AG04450 (cell line): Measurements from ENCODE around the gene DHX57. TPM values are rescaled to one million over a fixed set of nuclear protein-coding genes. Genes with fewer than 3 reads are reported as not detected.
A peak's percentile ranks its signal among the peaks of the same experiment; 100 is the strongest.

ENCODE experiments used
- CTCF ChIA-PET: fragments of 300-600, 350-600 bp; formaldehyde crosslinking; extraction: SDS; loops from one replicate; lab custom pipeline; 2022; ENCODE audit warnings: antibody characterized with exemption, inconsistent platforms; lab: Charles Lee
- POLR2A ChIA-PET: fragments of 350-600 bp; formaldehyde crosslinking; extraction: SDS; loops from one replicate; lab custom pipeline; 2021; ENCODE audit warnings: antibody characterized with exemption, inconsistent platforms; lab: Yijun Ruan, JAX
- DNase-seq: peaks from one replicate; pipeline ENCODE4 v3.0.0-alpha.2; 2011; ENCODE audit warnings: low read depth, low spot score
- H3K27ac ChIP-seq: one replicate; pipeline ENCODE4 v1.5.1; 2012; ENCODE audit warnings: low read depth, low read length, control low read depth
- H3K27me3 ChIP-seq: one replicate; pipeline ENCODE4 v1.6.0; 2012; ENCODE audit warnings: low read length; ENCODE audit not compliant: control insufficient read depth, insufficient read depth
- H3K4me3 ChIP-seq: 2 replicates; pipeline ENCODE4 v1.5.1; 2011; ENCODE audit warnings: mild to moderate bottlenecking, low read depth, low read length, control low read depth
- H3K9me3 ChIP-seq: 2 replicates; pipeline ENCODE4 v1.5.1; 2012; ENCODE audit warnings: low read length; ENCODE audit not compliant: control insufficient read depth, insufficient read depth
- CTCF ChIP-seq: IDR thresholded peaks from 2 replicates; pipeline ENCODE4 v1.5.1; 2011; ENCODE audit warnings: low read depth, low read length, control low read depth, inconsistent platforms
- polyA plus RNA-seq: library from polyadenylated mRNA; depleted of rRNA; stranded (reverse); fragments of >200 nt; gene quantifications from 2 replicates; pipeline ENCODE4 v1.2.3, GENCODE V29; 2011

Gene DHX57
- polyA plus RNA-seq, 1 experiment = 23.3 TPM

DNA sequence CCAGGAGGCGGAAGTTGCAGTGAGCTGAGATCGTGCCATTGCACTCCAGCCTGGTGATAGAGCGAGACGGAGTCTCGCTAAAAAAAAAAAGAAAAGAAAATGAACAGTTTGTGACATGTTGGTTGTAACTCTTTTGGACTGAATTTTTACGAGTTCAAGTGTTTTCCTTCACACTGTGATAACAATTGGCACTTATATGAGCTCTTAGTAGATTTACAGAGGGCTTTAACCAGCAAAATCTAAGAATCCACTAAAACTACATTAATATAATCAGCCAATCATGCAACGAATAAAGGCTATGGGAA is 99.9 kb downstream of the DHX57 start:
- H3K4me3 ChIP-seq = no peak overlapping the region
- TF ChIP-seq CTCF = no peak
- DNase-seq = no peak
- ChIA-PET POLR2A (interaction anchor here (2.0 kb wide), 1 partner anchor 24 kb away, joined by 6 read pairs; the partner anchor contains the start of gene SRSF7), CTCF (no interaction called here)
- no peak overlapping the region for H3K27ac ChIP-seq
- H3K9me3 ChIP-seq = no peaks in the 10 kb centered on the region
- H3K27me3 ChIP-seq = no peaks in the 10 kb centered on the region

DNA sequence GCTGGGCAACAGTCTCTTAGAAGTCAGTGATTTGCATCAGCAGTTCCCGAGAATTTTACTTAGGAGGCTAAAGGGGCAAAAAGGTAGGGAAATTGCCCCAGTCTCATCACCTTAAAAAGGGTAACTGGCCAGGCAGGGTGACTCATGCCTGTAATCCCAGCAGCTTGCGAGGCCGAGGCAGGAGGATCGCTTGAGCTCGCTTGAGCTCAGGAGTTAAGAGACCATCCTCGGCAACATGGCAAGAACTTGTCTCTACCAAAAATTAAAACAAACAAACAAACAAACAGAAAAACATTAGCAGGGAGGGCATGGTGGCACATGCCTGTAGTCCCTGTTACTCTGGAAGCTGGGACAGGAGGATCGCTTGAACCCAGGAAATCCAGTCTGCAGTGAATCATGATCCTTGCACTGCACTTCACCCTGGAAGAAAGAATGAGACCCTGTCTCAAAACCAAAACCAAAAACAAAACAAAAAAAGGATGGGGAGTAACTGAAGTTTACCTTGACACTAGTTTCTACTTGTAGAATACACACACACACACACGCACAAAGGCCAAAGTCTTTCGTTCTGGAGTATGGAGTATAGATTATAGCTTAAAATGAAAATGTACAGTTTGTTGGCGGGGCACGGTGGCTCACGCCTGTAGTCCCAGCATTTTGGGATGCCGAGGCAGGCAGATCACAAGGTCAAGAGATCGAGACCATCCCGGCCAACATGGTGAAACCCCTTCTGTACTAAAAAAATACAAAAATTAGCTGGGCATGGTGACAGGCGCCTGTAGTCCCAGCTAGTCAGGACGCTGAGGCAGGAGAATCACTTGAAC is 100.4 kb downstream of the DHX57 start:
- POLR2A ChIA-PET = interaction anchor here (0.8 to 2.0 kb wide), 2 partner anchors 24 to 25 kb away, joined by 6 to 7 read pairs; partner anchors contain the start of gene SRSF7
- CTCF ChIA-PET = no interaction called here

DNA sequence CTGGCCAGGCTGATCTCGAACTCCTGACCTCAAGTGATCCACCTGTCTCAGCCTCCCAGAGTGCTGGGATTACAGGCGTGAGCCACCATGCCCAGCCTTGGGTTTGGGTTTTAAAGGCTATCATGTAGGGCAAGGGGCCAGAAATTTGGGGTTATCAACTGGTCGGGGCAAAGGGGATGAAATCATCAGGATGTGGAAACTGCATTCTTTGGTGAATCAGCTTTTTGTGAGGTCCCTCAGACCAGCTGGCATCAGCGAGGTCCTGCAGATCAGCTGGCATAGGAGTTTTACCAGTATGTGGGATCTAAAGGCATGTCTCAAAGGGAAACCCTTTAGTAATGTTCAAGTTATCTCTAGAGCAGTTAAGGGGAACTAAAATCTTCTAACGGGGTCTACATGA is 104.1 kb downstream of the DHX57 start:
- POLR2A ChIA-PET = interaction anchor here (3.6 kb wide), 1 partner anchor 21 kb away, joined by 44 read pairs; the partner anchor contains the start of gene SRSF7
- Histone ChIP-seq H3K27me3 (no peaks in the 10 kb centered on the region), H3K4me3 (no peak overlapping the region), H3K9me3 (no peaks in the 10 kb centered on the region), H3K27ac (no peak overlapping the region)
- CTCF ChIA-PET = interaction anchor here (0.7 kb wide), 1 partner anchor 8 kb away, joined by 5 read pairs; no protein-coding TSS in a partner anchor
- no peak for TF ChIP-seq CTCF
- no peak for DNase-seq

More for the DNA sequence above, 100.4 kb downstream of the DHX57 start:
- TF ChIP-seq CTCF = no peak
- no peak for DNase-seq
- no peak overlapping the region for H3K27ac ChIP-seq
- H3K27me3 ChIP-seq = no peaks in the 10 kb centered on the region
- no peak overlapping the region for H3K4me3 ChIP-seq
- no peaks in the 10 kb centered on the region for H3K9me3 ChIP-seq

DNA sequence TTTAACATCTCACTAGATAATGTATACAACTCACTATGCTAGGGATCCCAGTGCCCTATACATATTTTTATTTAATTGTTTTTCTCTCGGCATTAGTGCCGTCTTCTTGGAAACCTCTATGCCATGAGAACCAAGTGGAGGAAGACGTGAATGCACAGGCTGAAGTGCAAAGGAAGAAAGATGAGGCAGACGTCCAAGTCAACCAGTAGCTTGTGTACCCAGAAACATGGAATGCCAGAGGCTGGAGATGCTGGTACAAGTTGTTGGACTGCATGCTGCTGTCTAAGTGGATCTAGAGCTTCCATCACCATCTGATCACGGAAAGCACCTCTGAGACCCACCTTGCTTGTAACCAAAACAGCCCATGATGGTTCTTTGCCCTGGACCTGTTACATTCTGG is 110.2 kb downstream of the DHX57 start:
- ChIA-PET CTCF (no interaction called here), POLR2A (interaction anchor here (2.5 kb wide), 1 partner anchor 15 kb away, joined by 28 read pairs; the partner anchor contains the start of gene SRSF7)
- Histone ChIP-seq H3K9me3 (no peaks in the 10 kb centered on the region), H3K4me3 (no peak overlapping the region), H3K27me3 (no peaks in the 10 kb centered on the region), H3K27ac (no peak overlapping the region)
- no peak for DNase-seq
- no peak for TF ChIP-seq CTCF

- peak; percentile 32 for DNase-seq
- CTCF ChIA-PET = no interaction called here
- POLR2A ChIA-PET = interaction anchor here (2.5 kb wide), 1 partner anchor 14 kb away, joined by 28 read pairs; the partner anchor contains the start of gene SRSF7
- Histone ChIP-seq H3K9me3 (no peaks in the 10 kb centered on the region), H3K27ac (no peak overlapping the region), H3K4me3 (no peak overlapping the region), H3K27me3 (no peaks in the 10 kb centered on the region)
- no peak for TF ChIP-seq CTCF
Measured at GRCh38 chr2:38765149-38765548, 110.6 kb downstream of the DHX57 start.
